Measurements from ENCODE around the gene MED29. TPM values are rescaled to one million over a fixed set of nuclear protein-coding genes. Genes with fewer than 3 reads are reported as not detected.

MED29 gene
- total RNA-seq, 1 experiment from 2014 or later, result 42.9 TPM

GRCh38 chr19:39390751-39391437, at the start of gene MED29, which contains the start of gene PAF1 (continued):
- TF ChIP-seq AFF4 (CRISPR knock-in tag; IDR thresholded peaks at IDR 0.05; ENCODE audit: borderline replicate concordance) (no peak), USF2 (CRISPR knock-in tag; IDR thresholded peaks at IDR 0.05) (no peak; the same call in 1 of the 2 replicates), IRF2 (CRISPR knock-in tag; IDR thresholded peaks at IDR 0.05; ENCODE audit: borderline replicate concordance, low read depth) (no peak), SMAD4 (CRISPR knock-in tag; IDR thresholded peaks at IDR 0.05) (no peak), ELF4 (CRISPR knock-in tag; IDR thresholded peaks at IDR 0.05; ENCODE audit: low read depth) (no peak), ZBTB21 (CRISPR knock-in tag; IDR thresholded peaks at IDR 0.05; ENCODE audit: borderline replicate concordance) (peak; percentile 99), GTF2I (CRISPR knock-in tag; conservative IDR thresholded peaks at IDR 0.05) (no peak), ZBTB43 (CRISPR knock-in tag; IDR thresholded peaks at IDR 0.05) (no peak), TEAD4 (CRISPR knock-in tag; IDR thresholded peaks at IDR 0.05) (no peak), NR2C2 (CRISPR knock-in tag; IDR thresholded peaks at IDR 0.05) (no peak), ZNF121 (CRISPR knock-in tag; IDR thresholded peaks at IDR 0.05) (0 out of 2 replicates have a peak, but pooled peaks have one; percentile 2), E2F1 (CRISPR knock-in tag; IDR thresholded peaks at IDR 0.05) (0 out of 2 replicates have a peak, but pooled peaks have one; percentile 33), CREM (CRISPR knock-in tag; IDR thresholded peaks at IDR 0.05) (peak; percentile 93), JAZF1 (CRISPR knock-in tag; IDR thresholded peaks at IDR 0.05) (no peak), ATF3 (CRISPR knock-in tag; conservative IDR thresholded peaks at IDR 0.05) (no peak), FOXJ3 (CRISPR knock-in tag; IDR thresholded peaks at IDR 0.05; ENCODE audit: borderline replicate concordance) (no peak), RORB (CRISPR knock-in tag; IDR thresholded peaks at IDR 0.05) (no peak), MYBL2 (CRISPR knock-in tag; IDR thresholded peaks at IDR 0.05) (no peak), E2F5 (CRISPR knock-in tag; IDR thresholded peaks at IDR 0.05) (peak; percentile 68), ETV6 (CRISPR knock-in tag; IDR thresholded peaks at IDR 0.05) (peak; percentile 76; the same call in 1 of the 2 replicates), PRRX2 (CRISPR knock-in tag; IDR thresholded peaks at IDR 0.05) (0 out of 2 replicates have a peak, but pooled peaks have one; percentile 73), SMAD3 (CRISPR knock-in tag; IDR thresholded peaks at IDR 0.05; ENCODE audit: borderline replicate concordance) (0 out of 2 replicates have a peak, but pooled peaks have one; percentile 57), CBFB (CRISPR knock-in tag; IDR thresholded peaks at IDR 0.05; ENCODE audit: low read depth) (no peak), SOX15 (CRISPR knock-in tag; IDR thresholded peaks at IDR 0.05) (no peak), MAX (CRISPR knock-in tag; IDR thresholded peaks at IDR 0.05) (peak; percentile 81), ARID4B (CRISPR knock-in tag; IDR thresholded peaks at IDR 0.05; ENCODE audit: borderline replicate concordance) (0 out of 2 replicates have a peak, but pooled peaks have one; percentile 72)

All from WTC11 (cell line).